ENCODE results near the gene LACC1. TPM values are rescaled to one million over a fixed set of nuclear protein-coding genes. Genes with fewer than 3 reads are reported as not detected.

LACC1 gene
- total and polyA plus RNA-seq, 9 donors: 2.0 to 7.3 (median 5.3) TPM

GRCh38 chr13:43911278-43911677 is 31.6 kb downstream of the LACC1 start:
- H3K9me3 ChIP-seq: no peaks in the 10 kb centered on the region
- no peak overlapping the region for H3K27ac ChIP-seq
- H3K36me3 ChIP-seq: no peaks in the 10 kb centered on the region
- no peaks in the 10 kb centered on the region for H3K27me3 ChIP-seq
- no peaks in the 10 kb centered on the region for H3K4me1 ChIP-seq (ENCODE audit: insufficient read depth)
- TF ChIP-seq EP300 (IDR thresholded peaks at IDR 0.05): no peak
- no peak for TF ChIP-seq CTCF (IDR thresholded peaks at IDR 0.05)
- TF ChIP-seq POLR2A (IDR thresholded peaks at IDR 0.05): no peak
- no peak overlapping the region for H3K4me3 ChIP-seq
- no peak for DNase-seq
- intact Hi-C loops (cut with DNase I): loop anchor here in 2 of 4 donors (10.0 kb wide), 3 partner anchors 144 to 544 kb away; no protein-coding TSS in a partner anchor
- WGBS, 3 donors: 54 to 55% (median 55%) methylated on average over 2 of the region's 2 CpGs

- intact Hi-C loops (cut with DNase I): loop anchor here in 2 of 4 donors (10.0 kb wide), 3 partner anchors 143 to 543 kb away; no protein-coding TSS in a partner anchor
- no peak overlapping the region for H3K27ac ChIP-seq
- H3K9me3 ChIP-seq: no peaks in the 10 kb centered on the region
- WGBS, 3 donors: 42 to 85% (median 83%) methylated on average over 3 of the region's 3 CpGs
- no peak for TF ChIP-seq EP300 (IDR thresholded peaks at IDR 0.05)
- TF ChIP-seq CTCF (IDR thresholded peaks at IDR 0.05): no peak
- no peak for TF ChIP-seq POLR2A (IDR thresholded peaks at IDR 0.05)
- H3K4me1 ChIP-seq (ENCODE audit: insufficient read depth): no peaks in the 10 kb centered on the region
- no peak overlapping the region for H3K4me3 ChIP-seq
- H3K36me3 ChIP-seq: no peaks in the 10 kb centered on the region
- no peak for DNase-seq
- no peaks in the 10 kb centered on the region for H3K27me3 ChIP-seq
Measured at GRCh38 chr13:43911871-43912270, 32.2 kb downstream of the LACC1 start.

GRCh38 chr13:43915451-43915850 is 35.7 kb downstream of the LACC1 start:
- no peaks in the 10 kb centered on the region for H3K4me1 ChIP-seq (ENCODE audit: insufficient read depth)
- no peaks in the 10 kb centered on the region for H3K9me3 ChIP-seq
- intact Hi-C loops (cut with DNase I): loop anchor here in 2 of 4 donors (10.0 kb wide), 3 partner anchors 139 to 539 kb away; no protein-coding TSS in a partner anchor
- WGBS, 3 donors: 52 to 86% (median 82%) methylated on average over 6 of the region's 6 CpGs
- DNase-seq: no peak
- H3K4me3 ChIP-seq: no peak overlapping the region
- no peak for TF ChIP-seq POLR2A (IDR thresholded peaks at IDR 0.05)
- TF ChIP-seq CTCF (IDR thresholded peaks at IDR 0.05): no peak
- no peak for TF ChIP-seq EP300 (IDR thresholded peaks at IDR 0.05)
- H3K27me3 ChIP-seq: no peaks in the 10 kb centered on the region
- no peak overlapping the region for H3K27ac ChIP-seq
- no peaks in the 10 kb centered on the region for H3K36me3 ChIP-seq

GRCh38 chr13:43916828-43917227 is 37.1 kb downstream of the LACC1 start:
- TF ChIP-seq CTCF (IDR thresholded peaks at IDR 0.05) (no peak), EP300 (IDR thresholded peaks at IDR 0.05) (no peak), POLR2A (IDR thresholded peaks at IDR 0.05) (no peak)
- Histone ChIP-seq H3K4me3 (no peak overlapping the region), H3K4me1 (ENCODE audit: insufficient read depth) (no peaks in the 10 kb centered on the region), H3K9me3 (no peaks in the 10 kb centered on the region), H3K27ac (no peak overlapping the region), H3K27me3 (no peaks in the 10 kb centered on the region), H3K36me3 (no peaks in the 10 kb centered on the region)
- DNase-seq: no peak
- 2 to 18% (median 16%) methylated on average over 2 of the region's 2 CpGs for WGBS, 3 donors
- intact Hi-C loops (cut with DNase I): loop anchor here in 2 of 4 donors (10.0 kb wide), 3 partner anchors 138 to 538 kb away; no protein-coding TSS in a partner anchor
